Measurements from ENCODE around the gene ANKRA2. TPM values are rescaled to one million over a fixed set of nuclear protein-coding genes. Genes with fewer than 3 reads are reported as not detected.

Gene ANKRA2
- polyA plus RNA-seq, 1 donor from 2014 or later: 70.9 TPM

DNA sequence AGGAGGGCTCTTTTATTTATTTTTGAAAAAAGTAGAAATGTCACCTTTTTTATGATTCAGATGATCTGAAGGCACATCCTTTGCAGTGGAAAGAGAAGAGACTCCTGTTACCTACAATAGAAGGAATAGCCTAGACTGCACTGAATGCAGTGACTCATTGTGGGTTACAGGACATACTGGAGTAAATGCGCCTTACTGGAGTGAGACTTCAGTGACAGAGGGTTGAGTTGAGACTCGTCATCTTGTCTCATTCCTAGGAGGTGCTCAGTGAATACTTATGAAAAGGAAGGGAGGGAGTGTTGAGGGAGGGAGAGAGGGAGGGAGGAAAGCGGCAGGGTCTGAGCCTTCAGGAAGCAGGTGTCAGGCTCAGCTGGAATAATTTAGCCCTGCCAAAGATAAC is 25.2 kb downstream of the ANKRA2 start (continued):
- TF ChIP-seq, protein P1, sequence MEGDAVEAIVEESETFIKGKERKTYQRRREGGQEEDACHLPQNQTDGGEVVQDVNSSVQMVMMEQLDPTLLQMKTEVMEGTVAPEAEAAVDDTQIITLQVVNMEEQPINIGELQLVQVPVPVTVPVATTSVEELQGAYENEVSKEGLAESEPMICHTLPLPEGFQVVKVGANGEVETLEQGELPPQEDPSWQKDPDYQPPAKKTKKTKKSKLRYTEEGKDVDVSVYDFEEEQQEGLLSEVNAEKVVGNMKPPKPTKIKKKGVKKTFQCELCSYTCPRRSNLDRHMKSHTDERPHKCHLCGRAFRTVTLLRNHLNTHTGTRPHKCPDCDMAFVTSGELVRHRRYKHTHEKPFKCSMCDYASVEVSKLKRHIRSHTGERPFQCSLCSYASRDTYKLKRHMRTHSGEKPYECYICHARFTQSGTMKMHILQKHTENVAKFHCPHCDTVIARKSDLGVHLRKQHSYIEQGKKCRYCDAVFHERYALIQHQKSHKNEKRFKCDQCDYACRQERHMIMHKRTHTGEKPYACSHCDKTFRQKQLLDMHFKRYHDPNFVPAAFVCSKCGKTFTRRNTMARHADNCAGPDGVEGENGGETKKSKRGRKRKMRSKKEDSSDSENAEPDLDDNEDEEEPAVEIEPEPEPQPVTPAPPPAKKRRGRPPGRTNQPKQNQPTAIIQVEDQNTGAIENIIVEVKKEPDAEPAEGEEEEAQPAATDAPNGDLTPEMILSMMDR (IDR thresholded peaks at IDR 0.05; ENCODE audit: poor library complexity, severe bottlenecking): no peak

DNA sequence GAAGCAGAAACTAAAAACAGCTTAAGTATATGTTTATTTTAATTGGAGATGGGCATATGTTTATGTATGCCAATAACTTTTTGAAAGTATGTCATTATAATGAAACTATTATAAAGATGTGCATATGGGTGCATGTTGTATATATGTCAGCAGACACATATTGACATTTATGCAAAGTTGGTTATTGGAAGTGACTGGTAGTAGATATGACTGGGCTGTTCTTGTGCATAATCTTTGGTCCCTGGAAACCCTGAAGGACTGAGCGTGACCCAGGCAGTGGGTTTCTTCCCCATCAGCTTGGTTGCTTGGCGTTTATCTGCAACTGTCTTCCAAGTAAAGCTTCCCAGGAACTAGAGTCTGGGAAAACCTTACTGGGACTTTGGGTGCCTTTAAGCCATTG is 25.7 kb downstream of the ANKRA2 start:
- TF ChIP-seq POLR2AphosphoS5 (IDR thresholded peaks at IDR 0.05) (no peak), EZH2 (IDR thresholded peaks at IDR 0.05; ENCODE audit: borderline replicate concordance, insufficient read depth, low read length, poor library complexity, severe bottlenecking) (no peak), SMC3 (conservative IDR thresholded peaks at IDR 0.05; ENCODE audit: poor library complexity) (no peak), TAF1 (IDR thresholded peaks at IDR 0.05; ENCODE audit: low read depth) (no peak), RAD21 (conservative IDR thresholded peaks at IDR 0.05) (no peak), EP300 (conservative IDR thresholded peaks at IDR 0.05; ENCODE audit: poor library complexity, severe bottlenecking) (no peak)
- TF ChIP-seq, protein P2, sequence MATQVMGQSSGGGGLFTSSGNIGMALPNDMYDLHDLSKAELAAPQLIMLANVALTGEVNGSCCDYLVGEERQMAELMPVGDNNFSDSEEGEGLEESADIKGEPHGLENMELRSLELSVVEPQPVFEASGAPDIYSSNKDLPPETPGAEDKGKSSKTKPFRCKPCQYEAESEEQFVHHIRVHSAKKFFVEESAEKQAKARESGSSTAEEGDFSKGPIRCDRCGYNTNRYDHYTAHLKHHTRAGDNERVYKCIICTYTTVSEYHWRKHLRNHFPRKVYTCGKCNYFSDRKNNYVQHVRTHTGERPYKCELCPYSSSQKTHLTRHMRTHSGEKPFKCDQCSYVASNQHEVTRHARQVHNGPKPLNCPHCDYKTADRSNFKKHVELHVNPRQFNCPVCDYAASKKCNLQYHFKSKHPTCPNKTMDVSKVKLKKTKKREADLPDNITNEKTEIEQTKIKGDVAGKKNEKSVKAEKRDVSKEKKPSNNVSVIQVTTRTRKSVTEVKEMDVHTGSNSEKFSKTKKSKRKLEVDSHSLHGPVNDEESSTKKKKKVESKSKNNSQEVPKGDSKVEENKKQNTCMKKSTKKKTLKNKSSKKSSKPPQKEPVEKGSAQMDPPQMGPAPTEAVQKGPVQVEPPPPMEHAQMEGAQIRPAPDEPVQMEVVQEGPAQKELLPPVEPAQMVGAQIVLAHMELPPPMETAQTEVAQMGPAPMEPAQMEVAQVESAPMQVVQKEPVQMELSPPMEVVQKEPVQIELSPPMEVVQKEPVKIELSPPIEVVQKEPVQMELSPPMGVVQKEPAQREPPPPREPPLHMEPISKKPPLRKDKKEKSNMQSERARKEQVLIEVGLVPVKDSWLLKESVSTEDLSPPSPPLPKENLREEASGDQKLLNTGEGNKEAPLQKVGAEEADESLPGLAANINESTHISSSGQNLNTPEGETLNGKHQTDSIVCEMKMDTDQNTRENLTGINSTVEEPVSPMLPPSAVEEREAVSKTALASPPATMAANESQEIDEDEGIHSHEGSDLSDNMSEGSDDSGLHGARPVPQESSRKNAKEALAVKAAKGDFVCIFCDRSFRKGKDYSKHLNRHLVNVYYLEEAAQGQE (IDR thresholded peaks at IDR 0.05; ENCODE audit: borderline replicate concordance): no peak
- H3K4me2 ChIP-seq (ENCODE audit: low read length): no peak overlapping the region

DNA sequence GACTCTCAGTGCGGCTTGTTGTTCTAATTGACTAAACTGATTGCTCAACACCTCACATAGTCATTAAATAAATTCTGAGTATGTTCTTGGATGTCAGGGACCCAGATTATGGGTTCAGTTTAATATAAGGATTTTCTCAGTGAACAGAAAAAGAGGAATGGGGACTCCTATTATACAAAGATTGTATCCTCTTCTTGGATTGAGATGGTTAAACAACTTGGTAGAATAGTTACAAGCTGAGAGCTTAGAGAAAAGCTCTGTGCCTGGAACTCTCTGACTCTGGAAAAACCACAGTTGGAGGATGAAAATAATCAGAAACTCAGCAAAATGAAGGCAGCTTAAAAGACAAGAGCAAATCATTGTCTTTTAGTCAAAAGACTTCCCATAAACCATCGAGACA is 30.5 kb downstream of the ANKRA2 start:
- Histone ChIP-seq H3K9ac (ENCODE audit: low read length) (no peak overlapping the region), H3K36me3 (ENCODE audit: insufficient read depth, low read length) (no peaks in the 10 kb centered on the region), H4K20me1 (ENCODE audit: insufficient read depth) (no peaks in the 10 kb centered on the region), H3K9me3 (ENCODE audit: low read length) (no peaks in the 10 kb centered on the region), H3K4me3 (ENCODE audit: low read length) (no peak overlapping the region), H2AFZ (ENCODE audit: low read depth, low read length) (no peak overlapping the region), H3K79me2 (replicated peaks; ENCODE audit: insufficient read depth, low read length) (no peaks in the 10 kb centered on the region), H3K27me3 (ENCODE audit: insufficient read depth, low read depth, low read length) (no peaks in the 10 kb centered on the region), H3K4me2 (ENCODE audit: low read length) (no peak overlapping the region), H3K27ac (ENCODE audit: low read length) (no peak overlapping the region), H3K9me2 (ENCODE audit: insufficient read depth, low read length) (no peaks in the 10 kb centered on the region), H3F3A (ENCODE audit: insufficient read depth, low read length, poor library complexity, severe bottlenecking) (no peaks in the 10 kb centered on the region)
- TF ChIP-seq, protein P2 (IDR thresholded peaks at IDR 0.05; ENCODE audit: borderline replicate concordance): no peak
- TF ChIP-seq EP300 (conservative IDR thresholded peaks at IDR 0.05; ENCODE audit: poor library complexity, severe bottlenecking): no peak
- TF ChIP-seq SMC3 (conservative IDR thresholded peaks at IDR 0.05; ENCODE audit: poor library complexity): no peak
- no peak for TF ChIP-seq EZH2 (IDR thresholded peaks at IDR 0.05; ENCODE audit: borderline replicate concordance, insufficient read depth, low read length, poor library complexity, severe bottlenecking)
- TF ChIP-seq POLR2AphosphoS5 (IDR thresholded peaks at IDR 0.05): no peak

More for the DNA sequence above, 25.7 kb downstream of the ANKRA2 start:
- Histone ChIP-seq H3K36me3 (ENCODE audit: insufficient read depth, low read length) (no peaks in the 10 kb centered on the region), H3K27ac (ENCODE audit: low read length) (no peak overlapping the region), H3K27me3 (ENCODE audit: insufficient read depth, low read depth, low read length) (no peaks in the 10 kb centered on the region), H4K20me1 (ENCODE audit: insufficient read depth) (no peaks in the 10 kb centered on the region), H3K4me3 (ENCODE audit: low read length) (no peak overlapping the region), H3K9me3 (ENCODE audit: low read length) (no peaks in the 10 kb centered on the region), H3F3A (ENCODE audit: insufficient read depth, low read length, poor library complexity, severe bottlenecking) (no peaks in the 10 kb centered on the region), H3K79me2 (replicated peaks; ENCODE audit: insufficient read depth, low read length) (no peaks in the 10 kb centered on the region), H2AFZ (ENCODE audit: low read depth, low read length) (no peak overlapping the region), H3K9me2 (ENCODE audit: insufficient read depth, low read length) (no peaks in the 10 kb centered on the region), H3K9ac (ENCODE audit: low read length) (no peak overlapping the region)
